H1 (cell line): ENCODE measurements around the gene ADCY3. TPM values are rescaled to one million over a fixed set of nuclear protein-coding genes. Genes with fewer than 3 reads are reported as not detected.

Experiments
- CTCF ChIA-PET: fragments of 300-600 bp; sonication (Branson Sonifier 250); formaldehyde crosslinking; loops from one replicate; lab custom pipeline; 2021; ENCODE audit not compliant: partially characterized antibody; lab: Charles Lee
- POLR2A ChIA-PET: fragments of 300-600 bp; sonication (Branson Sonifier 250); formaldehyde crosslinking; loops from one replicate; lab custom pipeline; 2021; ENCODE audit warnings: inconsistent platforms; ENCODE audit not compliant: partially characterized antibody; lab: Charles Lee
- DNase-seq, 2 experiments: peaks; one replicate each; pipeline versions ENCODE4 v3.0.0 to v3.0.0-alpha.2; 2010 to 2022; ENCODE audit warnings: low spot score in 2 of 2, low read depth in 1 of 2, mixed read lengths in 1 of 2
- FAIRE-seq: peaks from 2 replicates; lab custom pipeline; 2011; peaks lifted over from hg19 to GRCh38; lab: Jason Lieb, UNC
- H2AFZ ChIP-seq: 2 replicates; pipeline ENCODE4 v1.8.1; 2012; ENCODE audit warnings: low read length, inconsistent platforms
- H2AK5ac ChIP-seq: 2 replicates; pipeline ENCODE4 v1.6.1; 2013; ENCODE audit warnings: low read depth, low read length
- H2BK120ac ChIP-seq: replicated peaks from 2 replicates; pipeline ENCODE3; 2013; ENCODE audit warnings: low read depth, low read length, inconsistent platforms
- H2BK12ac ChIP-seq: 2 replicates; pipeline ENCODE4 v1.6.1; 2013; ENCODE audit warnings: low read depth, low read length
- H2BK15ac ChIP-seq: 2 replicates; pipeline ENCODE4 v1.6.1; 2013; ENCODE audit warnings: low read length
- H2BK20ac ChIP-seq: 2 replicates; pipeline ENCODE4 v1.6.1; 2013; ENCODE audit warnings: low read length
- H2BK5ac ChIP-seq: 2 replicates; pipeline ENCODE4 v1.6.1; 2013; ENCODE audit warnings: low read depth, low read length
- H3K14ac ChIP-seq: 2 replicates; pipeline ENCODE4 v1.6.1; 2013; ENCODE audit warnings: inconsistent platforms; ENCODE audit not compliant: insufficient read length
- H3K18ac ChIP-seq: 2 replicates; pipeline ENCODE4 v1.6.1; 2013; ENCODE audit warnings: low read length; ENCODE audit errors: extremely low read depth
- H3K23ac ChIP-seq: 2 replicates; pipeline ENCODE4 v1.6.1; 2013; ENCODE audit warnings: inconsistent platforms; ENCODE audit not compliant: insufficient read length
- H3K23me2 ChIP-seq: 2 replicates; pipeline ENCODE4 v1.6.1; 2013; ENCODE audit warnings: low read depth, low read length
- H3K27ac ChIP-seq: 2 replicates; pipeline ENCODE4 v1.6.1; 2011; ENCODE audit warnings: low read depth, low read length, inconsistent platforms
- H3K27me3 ChIP-seq, 4 experiments: replicated peaks in 1 of 4; 1 replicate in 1 of 4; 2 replicates in 3 of 4; pipeline versions ENCODE4 v1.6.1 to v1.8.1; 2011 to 2013; ENCODE audit warnings: low read length in 3 of 4, mild to moderate bottlenecking in 3 of 4, inconsistent platforms in 2 of 4, mixed read lengths in 2 of 4, moderate library complexity in 1 of 4; ENCODE audit not compliant: control insufficient read depth in 3 of 4, insufficient read depth in 3 of 4; ENCODE audit errors: extremely low read depth in 1 of 4
- H3K36me3 ChIP-seq, 4 experiments: 2 replicates each; pipeline versions ENCODE4 v1.6.1 to v1.8.1; 2011 to 2013; ENCODE audit warnings: mild to moderate bottlenecking in 4 of 4, low read length in 3 of 4, moderate library complexity in 2 of 4, control low read depth in 1 of 4, inconsistent platforms in 1 of 4; ENCODE audit not compliant: insufficient read depth in 4 of 4, control insufficient read depth in 2 of 4
- H3K4ac ChIP-seq: replicated peaks from 2 replicates; pipeline ENCODE3; 2013; ENCODE audit warnings: low read length, low read depth, mixed read lengths, inconsistent platforms; ENCODE audit not compliant: insufficient read length
- H3K4me1 ChIP-seq, 4 experiments: replicated peaks in 1 of 4; 1 replicate in 1 of 4; 2 replicates in 3 of 4; pipeline versions ENCODE4 v1.6.1 to v1.8.1; 2011 to 2013; ENCODE audit warnings: low read length in 3 of 4, inconsistent platforms in 2 of 4, mixed read lengths in 1 of 4; ENCODE audit not compliant: insufficient read depth in 4 of 4, control insufficient read depth in 3 of 4
- H3K4me2 ChIP-seq, 2 experiments: 2 replicates each; pipeline versions ENCODE4 v1.6.1 to v1.8.1; 2011 to 2013; ENCODE audit warnings: low read depth in 2 of 2, low read length in 2 of 2, control low read depth in 1 of 2, inconsistent platforms in 1 of 2, mild to moderate bottlenecking in 1 of 2; ENCODE audit not compliant: insufficient read depth in 1 of 2
- H3K4me3 ChIP-seq, 4 experiments: fragments of 200-600, 300-600 bp in 1 of 4; sonication (generic), shearing (Covaris generic), sonication (Bioruptor Twin) in 1 of 4; 2 replicates each; pipeline versions ENCODE4 v1.5.1 to v1.8.1; 2011 to 2016; ENCODE audit warnings: low read length in 4 of 4, low read depth in 3 of 4, control low read depth in 2 of 4, inconsistent platforms in 2 of 4, mild to moderate bottlenecking in 2 of 4, mixed read lengths in 1 of 4, moderate library complexity in 1 of 4; ENCODE audit not compliant: insufficient read depth in 2 of 4; ENCODE audit errors: extremely low read depth in 1 of 4
- H3K56ac ChIP-seq: replicated peaks from 2 replicates; pipeline ENCODE3; 2013; ENCODE audit warnings: low read depth, mild to moderate bottlenecking, mixed read lengths, low read length, inconsistent platforms; ENCODE audit not compliant: insufficient read length
- H3K79me1 ChIP-seq: 2 replicates; pipeline ENCODE4 v1.6.1; 2013; ENCODE audit warnings: low read depth, low read length, control low read depth
- H3K79me2 ChIP-seq, 2 experiments: 2 replicates each; pipeline versions ENCODE4 v1.6.1 to v1.8.1; 2012 to 2013; ENCODE audit warnings: low read length in 2 of 2, mild to moderate bottlenecking in 2 of 2, inconsistent platforms in 1 of 2; ENCODE audit not compliant: insufficient read depth in 2 of 2, control insufficient read depth in 1 of 2
- H3K9ac ChIP-seq, 4 experiments: replicated peaks in 1 of 4; 1 replicate in 1 of 4; 2 replicates in 3 of 4; pipeline versions ENCODE4 v1.6.1 to v1.8.1; 2011 to 2013; ENCODE audit warnings: low read depth in 3 of 4, low read length in 3 of 4, control low read depth in 2 of 4, mild to moderate bottlenecking in 2 of 4, moderate library complexity in 2 of 4, inconsistent platforms in 1 of 4; ENCODE audit errors: extremely low read depth in 1 of 4
- H3K9me3 ChIP-seq, 2 experiments: 2 replicates each; pipeline versions ENCODE4 v1.6.1 to v1.8.1; 2012 to 2013; ENCODE audit warnings: mild to moderate bottlenecking in 2 of 2, moderate library complexity in 2 of 2, control low read depth in 1 of 2, inconsistent platforms in 1 of 2, low read depth in 1 of 2, low read length in 1 of 2, mixed read lengths in 1 of 2; ENCODE audit not compliant: insufficient read depth in 2 of 2
- H4K20me1 ChIP-seq, 2 experiments: replicated peaks in 1 of 2; 2 replicates each; pipeline versions ENCODE3 to v1.8.1; 2011 to 2013; ENCODE audit warnings: inconsistent platforms in 2 of 2, low read length in 2 of 2, mild to moderate bottlenecking in 1 of 2; ENCODE audit not compliant: insufficient read depth in 2 of 2, control insufficient read depth in 1 of 2
- H4K5ac ChIP-seq: 2 replicates; pipeline ENCODE4 v1.6.1; 2013; ENCODE audit warnings: low read length, low read depth, mixed read lengths, inconsistent platforms; ENCODE audit not compliant: insufficient read length
- H4K8ac ChIP-seq: 2 replicates; pipeline ENCODE4 v1.8.0; 2013; ENCODE audit warnings: mild to moderate bottlenecking, moderate library complexity, low read length, inconsistent platforms; ENCODE audit not compliant: insufficient read depth; ENCODE audit errors: extremely low read depth
- H4K91ac ChIP-seq: replicated peaks from 2 replicates; pipeline ENCODE3; 2013; ENCODE audit warnings: low read length, mixed read lengths, inconsistent platforms; ENCODE audit not compliant: insufficient read length
- CEBPB ChIP-seq: IDR thresholded peaks from 2 replicates; pipeline ENCODE4 v1.6.1; 2012; ENCODE audit warnings: low read depth, low read length
- EGR1 ChIP-seq: IDR thresholded peaks from 2 replicates; pipeline ENCODE4 v1.6.1; 2011; ENCODE audit warnings: low read depth, low read length, borderline replicate concordance
- MAFK ChIP-seq: IDR thresholded peaks from 2 replicates; pipeline ENCODE4 v1.6.1; 2012; ENCODE audit warnings: low read depth, mild to moderate bottlenecking, improper control_type of control experiment, low read length
- SAP30 ChIP-seq: fragments of 300-600 bp; sonication (generic); IDR thresholded peaks from 2 replicates; pipeline ENCODE4 v1.7.1; 2012; ENCODE audit warnings: low read length, moderate library complexity, mild to moderate bottlenecking, inconsistent platforms; ENCODE audit not compliant: insufficient read depth, insufficient replicate concordance
- TCF12 ChIP-seq: IDR thresholded peaks from 2 replicates; pipeline ENCODE4 v1.6.1; 2011; ENCODE audit warnings: low read depth, mild to moderate bottlenecking, low read length
- USF2 ChIP-seq: IDR thresholded peaks from 2 replicates; pipeline ENCODE4 v1.6.1; 2011; ENCODE audit warnings: low read length, improper control_type of control experiment
- WGBS, 2 experiments: shearing (Covaris generic) in 1 of 2; methylation state at CpG; one replicate each; pipeline versions ENCODE4 v1.1.6 to v1.1.7; 2013 to 2015; ENCODE audit warnings: low lambda C conversion rate in 2 of 2, mixed read lengths in 2 of 2, inconsistent platforms in 1 of 2, low coverage in 1 of 2, missing lambda C conversion rate in 1 of 2; ENCODE audit not compliant: insufficient replicate concordance in 2 of 2, insufficient coverage in 1 of 2, insufficient read length in 1 of 2; ENCODE audit errors: extremely low coverage in 1 of 2, missing lambda C conversion rate in 1 of 2; 5-methylcytosine and 5-hydroxymethylcytosine counted together
- polyA plus RNA-seq, 7 experiments: library from polyadenylated mRNA; depleted of rRNA in 3 of 7; stranded (reverse) in 5 of 7; unstranded in 2 of 7; fragments of >200 nt in 5 of 7; fragments of 200-250 nt in 2 of 7; gene quantifications; 1 replicate in 5 of 7; 2 replicates in 1 of 7; 4 replicates in 1 of 7; pipeline versions ENCODE4 v1.2.1 to v1.2.3, GENCODE V29; 2011 to 2013; ENCODE audit warnings: missing spikeins in 2 of 7, mixed read lengths in 2 of 7
- total RNA-seq: library from RNA; stranded (reverse); fragmentation: NEBNext Ultra II Directional; extraction: Animal tissue kit (Norgen Biotek cat#: 25700); gene quantifications from 2 replicates; pipeline ENCODE4 v1.2.1, GENCODE V29; 2021

Gene ADCY3
- total and polyA plus RNA-seq, 2 of the 8 experiments (the other 6 are each of a cell fraction or from before 2014, with no cell fraction given), result 45.1 to 52.9 TPM

GRCh38 chr2:24785671-24786321 is 134.2 kb downstream of the ADCY3 start:
- no peak overlapping the region for H3K14ac ChIP-seq
- no peak for FAIRE-seq
- H2BK120ac ChIP-seq, result no peak overlapping the region
- no peak overlapping the region for H4K5ac ChIP-seq
- DNase-seq, result no peak
- H2BK20ac ChIP-seq, result 0 out of 2 replicates have a peak overlapping the region, but pooled peaks have one; percentile 80
- H3K18ac ChIP-seq, result no peak overlapping the region
- no peak overlapping the region for H2AK5ac ChIP-seq
- no peaks in the 10 kb centered on the region for H3K27me3 ChIP-seq
- no peak overlapping the region for H2BK15ac ChIP-seq
- H4K8ac ChIP-seq, result no peak overlapping the region
- no peaks in the 10 kb centered on the region for H3K23me2 ChIP-seq
- no peak overlapping the region for H3K9ac ChIP-seq
- no peak overlapping the region for H3K27ac ChIP-seq
- H3K23ac ChIP-seq, result no peak overlapping the region
- no peak overlapping the region for H3K4me3 ChIP-seq
- H2AFZ ChIP-seq, result no peak overlapping the region
- H2BK12ac ChIP-seq, result no peak overlapping the region
- H3K79me1 ChIP-seq, result no peaks in the 10 kb centered on the region
- no peak overlapping the region for H3K4me2 ChIP-seq
- no peaks in the 10 kb centered on the region for H3K4me1 ChIP-seq
- H3K36me3 ChIP-seq, result 0 out of 8 replicates have a peak, but pooled peaks cover 0 to 3% (median 0%) of the 10 kb centered on the region in 4 experiments
- no peak overlapping the region for H4K91ac ChIP-seq
- H3K79me2 ChIP-seq, result no peaks in the 10 kb centered on the region
- ChIA-PET POLR2A (interaction anchor here (1.5 kb wide), 1 partner anchor 11 kb away, joined by 3 read pairs; no protein-coding TSS in a partner anchor), CTCF (interaction anchor here (1.1 kb wide), 1 partner anchor 11 kb away, joined by 3 read pairs; no protein-coding TSS in a partner anchor)
- no peak for TF ChIP-seq TCF12
- TF ChIP-seq MAFK, result no peak
- no peak for TF ChIP-seq SAP30
- no peak for TF ChIP-seq EGR1
- TF ChIP-seq USF2, result no peak
- no peak for TF ChIP-seq CEBPB
- no peaks in the 10 kb centered on the region for H4K20me1 ChIP-seq
- no peaks in the 10 kb centered on the region for H3K9me3 ChIP-seq
- no peak overlapping the region for H3K4ac ChIP-seq
- WGBS, 2 experiments, result 92% methylated on average over 6 of the region's 6 CpGs; no CpG with 5 or more reads in 1 of the 2 experiments
- no peak overlapping the region for H3K56ac ChIP-seq
- no peak overlapping the region for H2BK5ac ChIP-seq
